Measurements from ENCODE around the gene CGRRF1.

Gene CGRRF1

GRCh38 chr14:54584097-54584496 lies 74.4 kb downstream of the CGRRF1 start:
- no peaks in the 10 kb centered on the region for H4K20me1 ChIP-seq (ENCODE audit: insufficient read depth, low read length, poor library complexity, severe bottlenecking)
- TF ChIP-seq EZH2phosphoT487 (IDR thresholded peaks at IDR 0.05; ENCODE audit: borderline replicate concordance) (no peak), CTCF (conservative IDR thresholded peaks at IDR 0.05; ENCODE audit: low read length) (no peak)
- no peaks in the 10 kb centered on the region for H3K4me1 ChIP-seq (ENCODE audit: insufficient read depth, low read length, poor library complexity, severe bottlenecking)
- no peak overlapping the region for H2AFZ ChIP-seq (ENCODE audit: low read length)
- no peaks in the 10 kb centered on the region for H3K79me2 ChIP-seq (ENCODE audit: insufficient read depth, low read length)
- no peak overlapping the region for H3K9ac ChIP-seq (ENCODE audit: low read depth, low read length, poor library complexity, severe bottlenecking)
- H3K9me2 ChIP-seq (replicated peaks; ENCODE audit: low read depth, low read length), result no peaks in the 10 kb centered on the region
- no peak overlapping the region for H3K4me2 ChIP-seq (ENCODE audit: low read depth, low read length, poor library complexity, severe bottlenecking)
- no peaks in the 10 kb centered on the region for H3K27me3 ChIP-seq (ENCODE audit: insufficient read depth, low read length, poor library complexity, severe bottlenecking)
- H3F3A ChIP-seq (ENCODE audit: low read depth), result no peaks in the 10 kb centered on the region
- no peaks in the 10 kb centered on the region for H3K36me3 ChIP-seq (ENCODE audit: insufficient read depth, low read length)
- H3K4me3 ChIP-seq (ENCODE audit: low read length, poor library complexity, severe bottlenecking), result no peak overlapping the region
- no peaks in the 10 kb centered on the region for H3K9me3 ChIP-seq (ENCODE audit: insufficient read depth, low read depth, low read length)

GRCh38 chr14:54585214-54585613 lies 75.5 kb downstream of the CGRRF1 start:
- no peaks in the 10 kb centered on the region for H3K27me3 ChIP-seq (ENCODE audit: insufficient read depth, low read length, poor library complexity, severe bottlenecking)
- H3K9ac ChIP-seq (ENCODE audit: low read depth, low read length, poor library complexity, severe bottlenecking), result no peak overlapping the region
- no peaks in the 10 kb centered on the region for H3K36me3 ChIP-seq (ENCODE audit: insufficient read depth, low read length)
- no peak overlapping the region for H2AFZ ChIP-seq (ENCODE audit: low read length)
- no peaks in the 10 kb centered on the region for H3K4me1 ChIP-seq (ENCODE audit: insufficient read depth, low read length, poor library complexity, severe bottlenecking)
- no peaks in the 10 kb centered on the region for H4K20me1 ChIP-seq (ENCODE audit: insufficient read depth, low read length, poor library complexity, severe bottlenecking)
- no peaks in the 10 kb centered on the region for H3K9me3 ChIP-seq (ENCODE audit: insufficient read depth, low read depth, low read length)
- H3K9me2 ChIP-seq (replicated peaks; ENCODE audit: low read depth, low read length), result no peaks in the 10 kb centered on the region
- H3K79me2 ChIP-seq (ENCODE audit: insufficient read depth, low read length), result no peaks in the 10 kb centered on the region
- H3K4me2 ChIP-seq (ENCODE audit: low read depth, low read length, poor library complexity, severe bottlenecking), result no peak overlapping the region
- TF ChIP-seq CTCF (conservative IDR thresholded peaks at IDR 0.05; ENCODE audit: low read length), result no peak
- no peak for TF ChIP-seq EZH2phosphoT487 (IDR thresholded peaks at IDR 0.05; ENCODE audit: borderline replicate concordance)
- H3K4me3 ChIP-seq (ENCODE audit: low read length, poor library complexity, severe bottlenecking), result no peak overlapping the region
- H3F3A ChIP-seq (ENCODE audit: low read depth), result no peaks in the 10 kb centered on the region

Measured in Loucy (cell line).